ENCODE results near the gene MGP.

The MGP gene

DNA sequence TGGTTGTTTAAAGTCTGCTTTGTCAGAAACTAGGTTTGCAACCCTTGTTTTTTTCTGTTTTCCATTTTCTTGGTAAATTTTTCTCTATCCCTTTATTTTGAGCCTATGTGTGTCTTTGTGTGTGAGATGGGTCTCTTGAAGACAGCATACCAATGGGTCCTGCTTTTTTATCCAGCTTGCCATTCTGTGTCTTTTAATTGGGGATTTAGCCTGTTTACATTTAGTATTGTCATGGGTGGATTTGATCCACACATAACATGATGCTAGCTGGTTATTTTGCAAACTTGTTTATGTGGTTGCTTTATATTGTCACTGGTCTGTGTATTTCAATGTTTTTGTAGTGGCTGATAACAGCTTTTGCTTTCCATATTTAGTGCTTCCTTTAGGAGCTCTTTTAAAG lies 25.2 kb downstream of the MGP start:
- no peak overlapping the region for H3K4me3 ChIP-seq (IDR thresholded peaks at IDR 0.05; ENCODE audit: insufficient read depth, low read depth, low read length)
- no peak overlapping the region for H2AFZ ChIP-seq (ENCODE audit: low read depth)
- no peak overlapping the region for H3K9ac ChIP-seq
- TF ChIP-seq, protein P1, sequence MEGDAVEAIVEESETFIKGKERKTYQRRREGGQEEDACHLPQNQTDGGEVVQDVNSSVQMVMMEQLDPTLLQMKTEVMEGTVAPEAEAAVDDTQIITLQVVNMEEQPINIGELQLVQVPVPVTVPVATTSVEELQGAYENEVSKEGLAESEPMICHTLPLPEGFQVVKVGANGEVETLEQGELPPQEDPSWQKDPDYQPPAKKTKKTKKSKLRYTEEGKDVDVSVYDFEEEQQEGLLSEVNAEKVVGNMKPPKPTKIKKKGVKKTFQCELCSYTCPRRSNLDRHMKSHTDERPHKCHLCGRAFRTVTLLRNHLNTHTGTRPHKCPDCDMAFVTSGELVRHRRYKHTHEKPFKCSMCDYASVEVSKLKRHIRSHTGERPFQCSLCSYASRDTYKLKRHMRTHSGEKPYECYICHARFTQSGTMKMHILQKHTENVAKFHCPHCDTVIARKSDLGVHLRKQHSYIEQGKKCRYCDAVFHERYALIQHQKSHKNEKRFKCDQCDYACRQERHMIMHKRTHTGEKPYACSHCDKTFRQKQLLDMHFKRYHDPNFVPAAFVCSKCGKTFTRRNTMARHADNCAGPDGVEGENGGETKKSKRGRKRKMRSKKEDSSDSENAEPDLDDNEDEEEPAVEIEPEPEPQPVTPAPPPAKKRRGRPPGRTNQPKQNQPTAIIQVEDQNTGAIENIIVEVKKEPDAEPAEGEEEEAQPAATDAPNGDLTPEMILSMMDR (conservative IDR thresholded peaks at IDR 0.05; ENCODE audit: low read depth, low read length) = no peak
- no peaks in the 10 kb centered on the region for H3K36me3 ChIP-seq (ENCODE audit: insufficient read depth)
- H3K27me3 ChIP-seq (ENCODE audit: insufficient read depth, low read depth) = no peaks in the 10 kb centered on the region
- no peak overlapping the region for H3K27ac ChIP-seq
- no peaks in the 10 kb centered on the region for H3K79me2 ChIP-seq (ENCODE audit: insufficient read depth, low read depth)
- H4K20me1 ChIP-seq (ENCODE audit: insufficient read depth) = no peaks in the 10 kb centered on the region
- no peak overlapping the region for H3K4me2 ChIP-seq
- H3K4me1 ChIP-seq (ENCODE audit: low read depth, poor library complexity, severe bottlenecking) = no peaks in the 10 kb centered on the region

- no peak overlapping the region for H3K9ac ChIP-seq
- H3K27ac ChIP-seq = no peak overlapping the region
- TF ChIP-seq, protein P1 (conservative IDR thresholded peaks at IDR 0.05; ENCODE audit: low read depth, low read length) = no peak
- no peaks in the 10 kb centered on the region for H4K20me1 ChIP-seq (ENCODE audit: insufficient read depth)
- H3K79me2 ChIP-seq (ENCODE audit: insufficient read depth, low read depth) = no peaks in the 10 kb centered on the region
- H3K27me3 ChIP-seq (ENCODE audit: insufficient read depth, low read depth) = no peaks in the 10 kb centered on the region
- H3K4me1 ChIP-seq (ENCODE audit: low read depth, poor library complexity, severe bottlenecking) = no peaks in the 10 kb centered on the region
- no peak overlapping the region for H3K4me2 ChIP-seq
- H2AFZ ChIP-seq (ENCODE audit: low read depth) = no peak overlapping the region
- no peaks in the 10 kb centered on the region for H3K36me3 ChIP-seq (ENCODE audit: insufficient read depth)
- H3K4me3 ChIP-seq (IDR thresholded peaks at IDR 0.05; ENCODE audit: insufficient read depth, low read depth, low read length) = no peak overlapping the region
Observed at GRCh38 chr12:14858513-14858912, 27.1 kb downstream of the MGP start.

- Histone ChIP-seq H3K36me3 (ENCODE audit: insufficient read depth) (no peaks in the 10 kb centered on the region), H3K27ac (no peak overlapping the region), H2AFZ (ENCODE audit: low read depth) (no peak overlapping the region), H3K27me3 (ENCODE audit: insufficient read depth, low read depth) (no peaks in the 10 kb centered on the region), H3K4me3 (IDR thresholded peaks at IDR 0.05; ENCODE audit: insufficient read depth, low read depth, low read length) (no peak overlapping the region), H3K4me1 (ENCODE audit: low read depth, poor library complexity, severe bottlenecking) (peaks cover 14% of the 10 kb centered on the region), H3K79me2 (ENCODE audit: insufficient read depth, low read depth) (no peaks in the 10 kb centered on the region), H3K9ac (no peak overlapping the region), H3K4me2 (no peak overlapping the region), H4K20me1 (ENCODE audit: insufficient read depth) (no peaks in the 10 kb centered on the region)
- TF ChIP-seq, protein P1 (conservative IDR thresholded peaks at IDR 0.05; ENCODE audit: low read depth, low read length) = no peak
Observed at GRCh38 chr12:14854586-14855183, 31.0 kb downstream of the MGP start.

- Histone ChIP-seq H4K20me1 (ENCODE audit: insufficient read depth) (no peaks in the 10 kb centered on the region), H3K4me1 (ENCODE audit: low read depth, poor library complexity, severe bottlenecking) (peaks cover 14% of the 10 kb centered on the region), H3K79me2 (ENCODE audit: insufficient read depth, low read depth) (no peaks in the 10 kb centered on the region), H3K4me2 (no peak overlapping the region), H3K27me3 (ENCODE audit: insufficient read depth, low read depth) (no peaks in the 10 kb centered on the region), H3K27ac (no peak overlapping the region), H3K9ac (no peak overlapping the region), H3K36me3 (ENCODE audit: insufficient read depth) (no peaks in the 10 kb centered on the region), H3K4me3 (IDR thresholded peaks at IDR 0.05; ENCODE audit: insufficient read depth, low read depth, low read length) (no peak overlapping the region), H2AFZ (ENCODE audit: low read depth) (no peak overlapping the region)
- TF ChIP-seq, protein P1 (conservative IDR thresholded peaks at IDR 0.05; ENCODE audit: low read depth, low read length) = no peak
Observed at GRCh38 chr12:14853961-14854360, 31.7 kb downstream of the MGP start.
